HepG2 (cell line): ENCODE data around the gene GPR17. TPM values are rescaled to one million over a fixed set of nuclear protein-coding genes. Genes with fewer than 3 reads are reported as not detected.

Experiments used
- ARNT ChIP-seq: fragments of 450-650 bp; IDR thresholded peaks from 2 replicates; pipeline ENCODE4 v1.6.1; 2017
- CSRNP2 ChIP-seq: sonication (generic); formaldehyde crosslinking; conservative IDR thresholded peaks from 2 replicates; pipeline ENCODE4 v1.8.0; 2022; ENCODE audit warnings: low read depth, missing genetic modification reagents
- ERF ChIP-seq: IDR thresholded peaks from 2 replicates; pipeline ENCODE4 v1.6.1; 2018; ENCODE audit warnings: missing biosample characterization, missing genetic modification reagents
- FOXC1 ChIP-seq: sonication (generic); formaldehyde crosslinking; IDR thresholded peaks from 2 replicates; pipeline ENCODE4 v1.8.0; 2022; ENCODE audit warnings: mild to moderate bottlenecking, missing genetic modification reagents, borderline replicate concordance
- GABPA ChIP-seq, 2 experiments: IDR thresholded peaks; 2 replicates each; pipeline ENCODE4 v1.6.1; 2011 to 2016; ENCODE audit warnings: low read depth in 2 of 2, low read length in 1 of 2, missing biosample characterization in 1 of 2, missing genetic modification characterization in 1 of 2
- ISL2 ChIP-seq: sonication (generic); formaldehyde crosslinking; IDR thresholded peaks from 2 replicates; pipeline ENCODE4 v1.5.0; 2020; ENCODE audit warnings: missing genetic modification reagents
- MIXL1 ChIP-seq: IDR thresholded peaks from 2 replicates; pipeline ENCODE4 v1.6.1; 2016
- NR3C1 ChIP-seq: sonication (generic); formaldehyde crosslinking; IDR thresholded peaks from 2 replicates; pipeline ENCODE4 v1.4.0; 2020; ENCODE audit warnings: missing genetic modification reagents
- PAF1 ChIP-seq: IDR thresholded peaks from 2 replicates; pipeline ENCODE4 v1.6.1; 2016; ENCODE audit warnings: missing genetic modification reagents, missing compliant biosample characterization
- PITX1 ChIP-seq: sonication (generic); formaldehyde crosslinking; IDR thresholded peaks from 2 replicates; pipeline ENCODE4 v1.5.1; 2020; ENCODE audit warnings: mild to moderate bottlenecking, missing genetic modification reagents
- SIN3B ChIP-seq: fragments of 150-350 bp; IDR thresholded peaks from 2 replicates; pipeline ENCODE4 v1.6.1; 2014; ENCODE audit warnings: low read length
- SKI ChIP-seq: fragments of 450-650 bp; IDR thresholded peaks from one replicate; pipeline ENCODE4 v1.6.1; 2018; ENCODE audit warnings: mild to moderate bottlenecking; ENCODE audit not compliant: partially characterized antibody
- SMAD1 ChIP-seq: sonication (generic); formaldehyde crosslinking; IDR thresholded peaks from 2 replicates; pipeline ENCODE4 v1.4.0; 2020; ENCODE audit warnings: missing genetic modification reagents, low read depth, mild to moderate bottlenecking, borderline replicate concordance
- SYNCRIP ChIP-seq: fragments of 200-400 bp; formaldehyde crosslinking; IDR thresholded peaks from 2 replicates; pipeline ENCODE4 v1.6.1; 2018; ENCODE audit warnings: mild to moderate bottlenecking, low read depth, low read length; ENCODE audit not compliant: insufficient read depth
- TOPORS ChIP-seq: sonication (generic); formaldehyde crosslinking; IDR thresholded peaks from 2 replicates; pipeline ENCODE4 v1.8.0; 2023; ENCODE audit warnings: mild to moderate bottlenecking, missing genetic modification reagents
- UBTF ChIP-seq: sonication (generic); formaldehyde crosslinking; IDR thresholded peaks from 2 replicates; pipeline ENCODE4 v1.4.0; 2020; ENCODE audit warnings: mild to moderate bottlenecking, missing genetic modification reagents
- XBP1 ChIP-seq: sonication (generic); formaldehyde crosslinking; IDR thresholded peaks from 2 replicates; pipeline ENCODE4 v1.5.0; 2020; ENCODE audit warnings: missing genetic modification reagents
- ZIK1 ChIP-seq: sonication (generic); formaldehyde crosslinking; IDR thresholded peaks from 2 replicates; pipeline ENCODE4 v1.5.0; 2020; ENCODE audit warnings: mild to moderate bottlenecking, low read depth, missing genetic modification reagents, borderline replicate concordance
- ZNF292 ChIP-seq: sonication (generic); formaldehyde crosslinking; IDR thresholded peaks from 2 replicates; pipeline ENCODE4 v1.8.1; 2022; ENCODE audit warnings: mild to moderate bottlenecking, low read depth, missing genetic modification reagents, borderline replicate concordance
- ZNF558 ChIP-seq: sonication (generic); formaldehyde crosslinking; IDR thresholded peaks from 2 replicates; pipeline ENCODE4 v1.9.0; 2022; ENCODE audit warnings: mild to moderate bottlenecking, missing genetic modification reagents, borderline replicate concordance
- ZNF781 ChIP-seq: sonication (generic); formaldehyde crosslinking; IDR thresholded peaks from 2 replicates; pipeline ENCODE4 v1.5.1; 2020; ENCODE audit warnings: borderline replicate concordance, mild to moderate bottlenecking, missing genetic modification reagents; ENCODE audit errors: not compliant biosample characterization
- ZNF891 ChIP-seq: sonication (generic); formaldehyde crosslinking; IDR thresholded peaks from 2 replicates; pipeline ENCODE4 v1.5.0; 2020; ENCODE audit warnings: mild to moderate bottlenecking, missing genetic modification reagents
- polyA plus RNA-seq, 8 experiments: library from polyadenylated mRNA; depleted of rRNA in 3 of 8; stranded (reverse) in 7 of 8; unstranded in 1 of 8; fragments of >200 nt; fragmentation: Illumina TruSeq in 4 of 8; extraction: Trizol in 4 of 8; gene quantifications; 2 replicates each; pipeline versions ENCODE4 v1.2.1 to v1.2.3, GENCODE V29; 2011 to 2016; ENCODE audit warnings: low read depth in 4 of 8, missing spikeins in 1 of 8, mixed read lengths in 1 of 8; ENCODE audit not compliant: insufficient read depth in 1 of 8
- total RNA-seq, 5 experiments: library from RNA; depleted of rRNA; stranded (reverse); fragments of >200 nt; fragmentation: Illumina TruSeq; extraction: Trizol; gene quantifications; 2 replicates each; pipeline ENCODE4 v1.2.3, GENCODE V29; 2016; ENCODE audit warnings: low read depth in 1 of 5
- TF ChIP-seq, protein P1 (sequence below): sonication (generic); formaldehyde crosslinking; conservative IDR thresholded peaks from 2 replicates; pipeline ENCODE4 v1.5.0; 2020; ENCODE audit warnings: missing genetic modification reagents
- TF ChIP-seq, protein P2 (sequence below): IDR thresholded peaks from 2 replicates; pipeline ENCODE4 v1.6.1; 2016; ENCODE audit warnings: low read depth, borderline replicate concordance
- TF ChIP-seq, protein P3 (sequence below): IDR thresholded peaks from 2 replicates; pipeline ENCODE4 v1.6.1; 2016; ENCODE audit warnings: missing genetic modification reagents, missing compliant biosample characterization

The GPR17 gene
- total and polyA plus RNA-seq, 2 of the 13 experiments (the other 11 are each of a cell fraction or from before 2014, with no cell fraction given), result not detected

DNA sequence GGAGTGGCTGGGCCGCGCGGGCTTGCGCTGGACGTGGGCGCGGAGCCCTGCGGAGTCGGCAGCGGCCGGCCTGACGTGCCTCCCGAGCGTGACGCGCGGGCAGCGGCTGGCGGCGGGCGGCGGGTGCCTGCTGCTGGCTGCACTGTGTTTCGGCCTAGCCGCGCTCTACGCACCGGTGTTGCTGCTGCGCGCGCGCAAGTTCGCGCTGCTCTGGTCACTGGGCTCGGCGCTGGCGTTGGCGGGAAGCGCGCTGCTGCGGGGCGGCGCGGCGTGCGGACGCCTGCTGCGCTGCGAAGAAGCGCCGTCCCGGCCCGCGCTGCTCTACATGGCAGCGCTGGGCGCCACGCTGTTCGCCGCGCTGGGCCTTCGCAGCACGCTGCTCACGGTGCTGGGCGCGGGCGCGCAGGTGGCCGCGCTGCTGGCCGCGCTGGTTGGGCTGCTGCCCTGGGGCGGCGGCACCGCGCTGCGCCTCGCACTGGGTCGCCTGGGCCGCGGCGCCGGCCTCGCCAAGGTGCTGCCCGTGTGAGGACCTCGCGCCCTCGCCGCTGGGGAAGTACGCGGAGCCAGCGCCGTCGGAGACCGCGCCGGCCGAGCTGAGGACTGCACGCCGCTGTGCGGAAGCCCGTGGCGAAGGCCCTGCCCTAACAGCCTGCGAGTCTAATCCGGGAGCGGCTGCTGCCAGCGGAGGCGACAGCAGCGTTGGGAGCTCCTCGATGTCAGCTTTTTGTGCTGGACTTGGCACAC is 55.9 kb downstream of the GPR17 start (continued):
- TF ChIP-seq ZNF292 (peak; percentile 74), SIN3B (no peak), GABPA (IDR thresholded peaks at IDR 0.05; ENCODE audit: low read depth, low read length) (no peak), GABPA (CRISPR knock-in tag; IDR thresholded peaks at IDR 0.05; ENCODE audit: low read depth) (peak; percentile 14; the same call in 1 of the 2 replicates), FOXC1 (CRISPR knock-in tag) (peak; percentile 82), SKI (no peak), ERF (CRISPR knock-in tag) (no peak; the same call in 1 of the 2 replicates), ZNF781 (CRISPR knock-in tag) (peak; percentile 87), TOPORS (CRISPR knock-in tag) (peak; percentile 41; the same call in 1 of the 2 replicates), CSRNP2 (CRISPR knock-in tag) (no peak), SMAD1 (CRISPR knock-in tag) (no peak; the same call in 1 of the 2 replicates), ZIK1 (peak; percentile 62; the same call in 1 of the 2 replicates), ZNF558 (peak; percentile 68; the same call in 1 of the 2 replicates), NR3C1 (CRISPR knock-in tag) (no peak), ARNT (no peak), SYNCRIP (no peak), ISL2 (0 out of 2 replicates have a peak, but pooled peaks have one; percentile 45), ZNF891 (CRISPR knock-in tag) (no peak), MIXL1 (CRISPR knock-in tag) (no peak), PITX1 (peak; percentile 80), XBP1 (no peak; the same call in 1 of the 2 replicates), PAF1 (CRISPR knock-in tag) (no peak), UBTF (CRISPR knock-in tag) (peak; percentile 98)
- TF ChIP-seq, protein P1, sequence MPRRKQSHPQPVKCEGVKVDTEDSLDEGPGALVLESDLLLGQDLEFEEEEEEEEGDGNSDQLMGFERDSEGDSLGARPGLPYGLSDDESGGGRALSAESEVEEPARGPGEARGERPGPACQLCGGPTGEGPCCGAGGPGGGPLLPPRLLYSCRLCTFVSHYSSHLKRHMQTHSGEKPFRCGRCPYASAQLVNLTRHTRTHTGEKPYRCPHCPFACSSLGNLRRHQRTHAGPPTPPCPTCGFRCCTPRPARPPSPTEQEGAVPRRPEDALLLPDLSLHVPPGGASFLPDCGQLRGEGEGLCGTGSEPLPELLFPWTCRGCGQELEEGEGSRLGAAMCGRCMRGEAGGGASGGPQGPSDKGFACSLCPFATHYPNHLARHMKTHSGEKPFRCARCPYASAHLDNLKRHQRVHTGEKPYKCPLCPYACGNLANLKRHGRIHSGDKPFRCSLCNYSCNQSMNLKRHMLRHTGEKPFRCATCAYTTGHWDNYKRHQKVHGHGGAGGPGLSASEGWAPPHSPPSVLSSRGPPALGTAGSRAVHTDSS (CRISPR knock-in tag), result peak; percentile 17; the same call in 1 of the 2 replicates
- TF ChIP-seq, protein P2, sequence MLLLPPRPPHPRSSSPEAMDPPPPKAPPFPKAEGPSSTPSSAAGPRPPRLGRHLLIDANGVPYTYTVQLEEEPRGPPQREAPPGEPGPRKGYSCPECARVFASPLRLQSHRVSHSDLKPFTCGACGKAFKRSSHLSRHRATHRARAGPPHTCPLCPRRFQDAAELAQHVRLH (CRISPR knock-in tag), result no peak
- TF ChIP-seq, protein P3, sequence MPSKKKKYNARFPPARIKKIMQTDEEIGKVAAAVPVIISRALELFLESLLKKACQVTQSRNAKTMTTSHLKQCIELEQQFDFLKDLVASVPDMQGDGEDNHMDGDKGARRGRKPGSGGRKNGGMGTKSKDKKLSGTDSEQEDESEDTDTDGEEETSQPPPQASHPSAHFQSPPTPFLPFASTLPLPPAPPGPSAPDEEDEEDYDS, result no peak
